HG02943 (cell line): ENCODE data around the gene LRRC14B.

ENCODE experiments used
- ATAC-seq: cut with Tn5 transposase; IDR thresholded peaks from one replicate; pipeline ENCODE4 v1.9.1; 2021; ENCODE audit warnings: mild to moderate bottlenecking, low read depth, moderate library complexity; ENCODE audit not compliant: unreplicated experiment

The LRRC14B gene

DNA sequence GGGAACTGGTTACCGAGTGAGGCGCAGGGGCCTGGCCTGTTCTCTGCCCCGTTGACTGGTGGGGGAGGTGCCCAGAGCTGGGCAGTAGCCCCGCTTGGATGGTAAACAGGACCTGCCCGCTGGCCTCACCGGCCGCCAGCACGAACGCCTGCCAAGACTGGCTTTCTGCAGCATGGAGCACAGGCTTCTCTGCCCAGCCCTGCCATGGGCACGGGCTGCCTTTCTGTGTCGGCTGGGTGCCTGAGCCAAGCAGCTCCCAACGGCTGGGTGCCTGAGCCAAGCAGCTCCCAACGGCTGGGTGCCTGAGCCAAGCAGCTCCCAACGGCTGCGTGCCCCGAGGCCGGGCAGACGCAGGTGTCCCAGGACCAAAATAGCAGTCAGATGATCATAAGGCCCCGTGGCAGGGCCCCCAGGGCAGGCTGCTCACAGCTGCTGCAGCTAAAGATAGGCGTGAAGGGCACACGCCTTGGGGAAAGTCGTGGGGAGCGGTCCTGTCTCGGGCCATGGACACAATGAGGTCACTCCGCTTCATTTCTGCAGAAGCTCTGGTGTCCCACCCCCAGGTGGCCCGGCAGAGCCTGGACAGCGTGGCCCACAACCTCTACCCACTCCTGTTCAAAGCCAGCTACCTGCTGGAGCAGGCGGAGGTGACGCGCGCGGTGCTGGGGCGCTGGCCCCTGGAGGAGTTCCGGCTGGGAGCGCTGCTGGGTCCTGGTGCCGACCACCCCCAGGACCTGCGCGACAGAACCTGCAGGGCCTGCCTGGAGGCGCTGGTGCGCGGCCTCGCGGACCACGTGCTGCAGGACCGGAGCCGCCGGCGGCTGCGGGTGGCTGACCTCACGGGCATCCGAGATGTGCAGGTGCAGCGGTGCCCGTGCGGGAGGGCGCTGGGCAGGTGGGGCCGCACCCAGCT lies at the start of gene LRRC14B:
TSS of gene LRRC14B (plus strand) at position 460 of the 913 bp plus-strand sequence. CDS start at position 504, 44 bp downstream.
- ATAC-seq = no peak

DNA sequence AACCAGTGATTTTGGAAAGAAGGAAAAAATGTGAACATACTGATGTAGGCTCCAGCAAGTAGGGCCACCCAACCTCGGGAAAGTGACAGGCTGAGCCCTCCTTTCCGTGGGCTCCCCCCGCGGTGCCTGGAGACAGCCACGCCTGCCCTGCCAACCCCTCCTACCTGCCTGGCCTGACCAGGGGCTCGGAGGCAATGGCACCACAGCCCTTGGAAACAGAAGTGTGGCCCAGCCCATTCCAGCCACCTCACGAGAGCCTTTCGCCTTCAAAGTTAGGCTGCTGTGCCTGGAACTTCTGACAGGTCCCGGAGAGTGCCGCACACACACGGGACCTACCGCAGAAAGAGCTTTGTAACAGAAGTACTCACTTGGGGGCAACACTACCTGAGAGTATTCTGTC lies 49.5 kb upstream of the LRRC14B start:
- no peak for ATAC-seq

DNA sequence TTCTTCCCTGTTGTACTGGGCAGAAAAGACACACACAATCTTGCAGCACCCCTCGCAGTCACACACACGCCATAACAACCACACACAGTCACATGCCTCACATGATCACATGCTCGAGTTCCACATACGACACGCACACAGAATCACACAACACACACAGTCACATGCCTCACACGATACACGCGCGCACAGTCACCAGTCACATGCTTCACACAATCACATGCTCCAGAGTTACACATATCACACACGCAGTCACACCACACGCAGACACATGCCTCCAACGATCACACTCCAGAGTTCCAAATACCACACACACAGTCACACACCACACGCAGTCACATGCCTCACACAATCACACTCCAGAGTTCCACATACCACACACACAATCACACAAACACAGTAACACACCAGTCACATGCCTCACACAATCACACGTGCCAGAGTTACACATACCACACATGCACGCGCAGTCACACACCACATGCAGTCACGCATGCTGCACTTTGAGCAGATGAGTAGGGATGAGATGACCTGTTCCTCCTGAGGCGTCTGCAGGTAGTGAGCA lies 49.0 kb upstream of the LRRC14B start:
- ATAC-seq = no peak

DNA sequence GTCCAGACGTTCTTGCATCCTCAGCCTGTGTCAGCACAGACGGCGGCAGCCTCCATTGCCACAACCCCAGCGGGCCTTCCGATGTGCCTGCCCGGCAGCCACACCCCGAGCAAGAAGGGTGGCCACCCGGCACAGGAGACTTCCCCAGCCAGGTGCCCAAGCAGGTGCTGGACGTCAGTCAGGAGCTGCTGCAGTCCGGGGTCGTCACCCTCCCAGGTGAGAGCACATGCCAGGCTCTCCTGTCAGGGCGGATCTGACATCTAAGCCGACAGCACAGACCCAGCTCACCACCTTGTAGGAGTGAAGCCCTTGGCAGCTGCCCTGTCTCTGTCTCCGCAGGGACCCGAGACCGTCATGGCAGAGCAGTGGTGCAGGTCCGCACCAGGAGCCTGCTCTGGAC lies 48.3 kb upstream of the LRRC14B start:
- ATAC-seq = no peak

- no peak for ATAC-seq
These were observed 46.4 kb upstream of the LRRC14B start for GRCh38 chr5:144941-145340.

- no peak for ATAC-seq
These were observed 45.5 kb upstream of the LRRC14B start for GRCh38 chr5:145585-146323.

- no peak for ATAC-seq
These were observed 43.5 kb upstream of the LRRC14B start for GRCh38 chr5:147751-148150.

GRCh38 chr5:149745-150485 lies 41.4 kb upstream of the LRRC14B start:
- no peak for ATAC-seq

DNA sequence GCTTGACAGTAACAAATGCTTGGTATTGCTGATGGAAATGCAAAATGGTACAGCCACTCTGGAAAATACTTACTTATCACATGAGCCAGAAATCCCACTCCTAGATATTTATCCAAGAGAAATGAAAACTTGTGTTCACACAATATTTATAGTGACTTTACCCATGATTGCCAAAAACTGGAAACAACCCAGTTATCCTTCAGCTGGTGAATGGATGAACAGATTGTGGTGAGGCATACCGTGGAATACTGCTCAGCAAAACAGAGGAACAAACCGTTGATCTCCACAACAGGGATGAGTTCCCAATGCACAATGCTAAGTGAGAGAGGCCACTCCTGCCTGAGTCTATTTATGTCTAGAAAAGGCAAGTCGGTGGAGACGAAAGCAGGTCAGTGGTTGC lies 40.5 kb upstream of the LRRC14B start:
- no peak for ATAC-seq

GRCh38 chr5:152077-152476 lies 39.2 kb upstream of the LRRC14B start:
- no peak for ATAC-seq

DNA sequence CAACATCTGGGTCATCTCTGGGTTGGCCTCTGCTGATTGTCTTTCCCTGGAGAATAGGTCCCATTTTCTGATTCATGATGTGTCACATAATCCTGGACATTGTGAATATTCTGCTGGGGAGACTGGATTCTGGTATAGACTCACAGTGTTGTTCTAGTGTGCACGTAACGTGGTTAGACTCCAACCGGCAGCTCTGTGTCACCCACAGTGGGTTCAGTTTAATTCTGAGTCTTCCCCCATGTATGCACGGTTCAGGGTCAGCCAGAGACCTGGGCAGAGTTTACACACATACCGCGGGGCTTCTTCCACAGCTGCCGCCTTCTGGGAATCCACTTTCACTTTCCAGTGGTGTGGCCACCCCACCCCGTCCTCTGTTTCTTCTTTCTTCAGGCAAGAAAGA lies 38.0 kb upstream of the LRRC14B start:
- ATAC-seq = no peak

GRCh38 chr5:154236-154635 lies 37.1 kb upstream of the LRRC14B start:
- ATAC-seq = no peak

- ATAC-seq = no peak
These were observed 36.5 kb upstream of the LRRC14B start for GRCh38 chr5:154826-155225.

DNA sequence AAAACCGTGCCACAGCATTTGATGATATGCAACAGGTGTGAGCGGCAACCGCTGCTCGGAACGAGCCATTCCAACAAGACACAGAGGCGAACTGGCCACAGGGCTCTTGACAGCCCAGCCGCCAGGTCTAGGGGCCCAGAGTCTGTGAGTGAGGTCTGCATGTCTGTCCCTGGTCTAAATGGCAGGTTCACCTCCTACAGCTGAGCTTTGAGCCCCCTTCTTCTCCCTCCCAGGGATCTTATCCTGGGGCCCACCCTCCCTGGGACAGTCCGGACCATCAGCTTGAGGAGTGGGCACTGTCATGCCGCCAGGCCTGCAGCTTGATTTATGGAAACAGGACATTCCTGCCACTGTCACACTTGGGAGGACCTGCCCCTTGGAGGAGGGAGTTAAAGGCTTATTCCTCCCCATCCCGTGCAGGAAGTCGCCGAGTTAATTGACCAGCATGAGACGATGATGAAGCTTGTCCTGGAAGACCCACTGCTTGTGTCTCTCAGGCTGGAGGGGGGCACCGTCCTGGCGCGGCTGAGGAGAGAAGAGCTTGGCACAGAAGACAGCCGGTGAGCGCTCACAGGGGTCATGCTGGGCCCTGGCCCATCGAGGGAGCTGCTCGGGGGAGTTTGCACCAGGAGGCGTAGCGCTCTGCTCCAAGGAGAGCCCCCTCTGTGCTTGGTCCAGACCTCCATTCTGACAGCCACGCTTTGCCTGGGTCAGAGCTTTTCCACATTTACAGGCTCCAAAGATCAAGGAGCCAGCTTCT lies 35.5 kb upstream of the LRRC14B start:
- no peak for ATAC-seq

DNA sequence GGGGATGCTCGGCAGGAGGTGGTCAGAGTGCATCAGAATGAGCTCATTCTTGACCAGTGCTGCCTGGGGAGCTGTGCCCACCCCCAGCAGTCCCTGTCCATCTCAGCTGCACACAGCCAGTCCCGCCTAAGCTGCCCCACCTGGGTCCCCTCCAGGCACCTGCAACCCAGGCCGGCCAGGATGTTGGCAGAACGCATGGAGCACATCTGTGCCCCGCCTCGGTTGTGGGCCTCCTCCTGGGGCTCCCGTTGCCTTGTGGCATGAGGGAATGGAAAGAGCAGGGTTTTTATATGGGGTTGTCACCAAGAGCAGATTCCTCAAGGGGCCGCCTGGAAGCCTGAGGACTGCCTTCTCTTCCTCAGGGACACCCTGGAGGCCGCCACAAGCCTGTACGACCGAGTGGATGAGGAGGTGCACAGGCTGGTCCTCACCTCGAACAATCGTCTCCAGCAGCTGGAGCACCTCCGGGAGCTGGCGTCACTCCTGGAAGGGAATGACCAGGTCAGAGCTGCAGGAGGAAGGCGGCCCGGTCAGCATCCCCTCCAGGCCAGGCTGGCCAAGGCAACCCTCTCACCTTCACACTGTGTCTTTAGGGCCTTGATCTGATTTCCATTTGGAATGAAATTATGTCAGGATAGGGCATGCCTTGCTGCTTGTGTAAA lies 34.8 kb upstream of the LRRC14B start:
- no peak for ATAC-seq

DNA sequence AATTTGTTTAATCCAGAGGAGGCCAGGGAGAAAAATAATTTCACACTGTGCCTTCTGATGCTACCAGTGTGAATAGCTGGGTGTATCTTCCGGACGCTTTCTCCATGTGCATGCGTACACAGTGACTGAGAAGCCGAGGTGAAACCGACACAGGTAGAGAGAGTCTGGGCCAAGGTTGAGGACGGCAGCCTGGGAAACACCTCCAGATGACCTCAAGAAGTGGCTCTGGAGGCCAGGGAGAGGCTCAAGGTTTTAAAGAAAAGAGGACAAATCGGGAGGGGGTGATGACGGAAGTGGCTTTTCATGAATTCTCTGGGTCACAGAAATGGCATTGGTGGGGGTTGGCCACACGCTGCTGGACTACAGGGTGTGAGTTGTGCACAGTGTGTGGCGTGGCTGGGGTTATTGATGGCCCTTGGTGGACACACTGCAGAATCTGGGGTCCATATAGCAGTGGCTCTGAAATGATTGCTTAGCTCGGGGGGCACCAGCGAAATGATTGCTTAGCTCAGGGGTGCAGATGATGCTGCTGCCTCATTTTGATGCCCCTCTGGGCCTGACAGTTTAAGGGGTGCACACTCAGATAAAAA lies 34.1 kb upstream of the LRRC14B start:
- ATAC-seq = no peak

DNA sequence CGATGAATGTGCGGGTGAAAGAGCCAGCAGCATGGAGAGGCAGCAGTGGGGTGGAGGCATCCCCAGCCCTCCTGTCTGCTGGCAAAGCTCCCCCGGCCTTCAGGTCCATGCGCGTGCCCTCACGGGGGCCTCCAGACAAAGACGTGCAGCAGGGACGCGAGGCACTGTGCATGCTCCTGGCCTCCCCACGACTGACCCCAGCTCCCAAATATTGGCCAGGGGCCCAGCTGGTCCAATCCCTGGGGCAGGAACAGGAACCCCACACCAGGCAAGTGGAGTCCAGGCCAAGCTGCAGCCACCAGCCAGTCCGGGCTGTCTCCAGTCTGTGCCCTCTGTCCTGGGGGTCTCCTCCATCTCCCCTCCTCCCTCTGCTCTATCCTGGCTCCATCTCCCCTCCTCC lies 33.5 kb upstream of the LRRC14B start:
- ATAC-seq = no peak

DNA sequence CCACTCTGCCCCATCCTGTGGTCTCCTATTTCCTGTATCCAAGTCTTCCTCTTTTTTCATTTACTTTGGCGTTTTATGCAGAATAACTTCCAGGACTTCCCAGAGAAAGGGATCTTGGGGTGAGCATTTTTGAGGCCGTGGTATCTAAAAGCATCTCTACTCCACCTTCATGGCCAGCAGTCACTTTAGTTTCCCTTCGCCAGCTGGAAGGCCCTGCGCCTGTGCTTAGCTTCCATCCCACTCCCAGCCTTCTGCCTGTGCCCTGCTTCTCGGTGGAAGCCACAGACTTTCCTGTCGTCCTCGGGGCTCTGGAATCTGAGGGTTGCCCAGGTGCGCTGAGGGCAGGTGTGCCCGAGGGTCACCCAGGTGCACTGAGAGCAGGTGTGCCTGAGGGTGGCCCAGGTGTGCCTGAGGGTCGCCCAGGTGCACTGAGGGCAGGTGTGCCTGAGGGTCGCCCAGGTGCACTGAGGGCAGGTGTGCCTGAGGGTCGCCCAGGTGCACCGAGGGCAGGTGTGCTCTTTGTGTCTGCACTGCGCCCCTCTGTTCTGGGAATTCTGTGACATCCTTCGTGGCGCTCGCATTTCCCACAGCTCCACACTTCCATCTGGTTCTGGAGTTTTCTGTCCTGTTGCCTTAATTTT lies 32.4 kb upstream of the LRRC14B start:
- no peak for ATAC-seq
